DMS79 (cell line): Measurements from ENCODE around the gene FBXO34.

Experiments used
- DNase-seq: peaks from one replicate; lab custom pipeline; 2025; lab: John Stamatoyannopoulos, UW

Gene FBXO34

GRCh38 chr14:55270832-55271571, at the start of gene FBXO34:
Gene FBXO34 (plus strand): TSS chr14:55271421. CDS start chr14:55350391, 78,970 bp downstream.
- DNase-seq = peak; percentile 96

GRCh38 chr14:55221968-55222367, 49.3 kb upstream of the FBXO34 start:
- no peak for DNase-seq

- DNase-seq = no peak
Observed at GRCh38 chr14:55223364-55223763, 47.9 kb upstream of the FBXO34 start.

- no peak for DNase-seq
Observed at GRCh38 chr14:55228261-55228660, 43.0 kb upstream of the FBXO34 start.

- DNase-seq = no peak
Observed at GRCh38 chr14:55233591-55233990, 37.6 kb upstream of the FBXO34 start.

GRCh38 chr14:55238019-55238680, 33.1 kb upstream of the FBXO34 start:
- no peak for DNase-seq

- no peak for DNase-seq
Observed at GRCh38 chr14:55239320-55239719, 31.9 kb upstream of the FBXO34 start.

GRCh38 chr14:55240526-55241178, 30.6 kb upstream of the FBXO34 start:
- no peak for DNase-seq

- DNase-seq = no peak
Observed at GRCh38 chr14:55241673-55242072, 29.5 kb upstream of the FBXO34 start.

GRCh38 chr14:55243386-55243785, 27.8 kb upstream of the FBXO34 start:
- DNase-seq = no peak

- no peak for DNase-seq
Observed at GRCh38 chr14:55243813-55244212, 27.4 kb upstream of the FBXO34 start.

- DNase-seq = no peak
Observed at GRCh38 chr14:55245657-55246268, 25.5 kb upstream of the FBXO34 start.

- DNase-seq = no peak
Observed at GRCh38 chr14:55248411-55248810, 22.8 kb upstream of the FBXO34 start.

GRCh38 chr14:55249423-55249822, 21.8 kb upstream of the FBXO34 start:
- no peak for DNase-seq

- no peak for DNase-seq
Observed at GRCh38 chr14:55253276-55253675, 17.9 kb upstream of the FBXO34 start.

- DNase-seq = no peak
Observed at GRCh38 chr14:55254581-55254980, 16.6 kb upstream of the FBXO34 start.

GRCh38 chr14:55255979-55256378, 15.2 kb upstream of the FBXO34 start:
- no peak for DNase-seq

- peak; percentile 4 for DNase-seq
Observed at GRCh38 chr14:55256586-55256985, 14.6 kb upstream of the FBXO34 start.

GRCh38 chr14:55265197-55265596, 6.0 kb upstream of the FBXO34 start:
- DNase-seq = no peak

GRCh38 chr14:55267820-55268219, 3.4 kb upstream of the FBXO34 start:
- DNase-seq = no peak

- DNase-seq = peak; percentile 76
Observed at GRCh38 chr14:55271572-55272298, 514 bp downstream of the FBXO34 start.

GRCh38 chr14:55272387-55272786, 1.2 kb downstream of the FBXO34 start:
- no peak for DNase-seq
